SK-N-SH treated with all-trans-retinoic acid at 6 μM for 48 hours (cell line): ENCODE data around the gene HBQ1.

Experiments
- ATAC-seq: fragments of 200-7000 bp; cut with Tn5 transposase; 3 replicates; pipeline ENCODE4 v1.9.1; 2020; ENCODE audit warnings: mild to moderate bottlenecking, moderate library complexity
- BACH2 ChIP-seq: fragments of 250-450 bp; sonication (Bioruptor Pico); IDR thresholded peaks from 2 replicates; pipeline ENCODE4 v1.9.0; 2021; ENCODE audit warnings: mild to moderate bottlenecking, borderline replicate concordance
- CREB5 ChIP-seq: fragments of 250-450 bp; sonication (Bioruptor Pico); IDR thresholded peaks from 2 replicates; pipeline ENCODE4 v1.5.1; 2020; ENCODE audit warnings: low read depth, mild to moderate bottlenecking, moderate library complexity
- GLIS3 ChIP-seq: fragments of 250-450 bp; sonication (Bioruptor Pico); IDR thresholded peaks from 2 replicates; pipeline ENCODE4 v1.5.0; 2020; ENCODE audit warnings: mild to moderate bottlenecking, moderate library complexity
- ISL1 ChIP-seq: fragments of 250-450 bp; sonication (Bioruptor Pico); IDR thresholded peaks from 2 replicates; pipeline ENCODE4 v2.1.2; 2022; ENCODE audit warnings: mild to moderate bottlenecking, moderate library complexity
- OSR1 ChIP-seq: fragments of 250-450 bp; sonication (Bioruptor Pico); IDR thresholded peaks from 2 replicates; pipeline ENCODE4 v1.8.0; 2022; ENCODE audit warnings: moderate library complexity, mild to moderate bottlenecking, inconsistent platforms
- PATZ1 ChIP-seq: fragments of 250-450 bp; sonication (Bioruptor Pico); IDR thresholded peaks from 2 replicates; pipeline ENCODE4 v1.8.0; 2020; ENCODE audit warnings: mild to moderate bottlenecking, moderate library complexity, borderline replicate concordance
- POU6F1 ChIP-seq: fragments of 250-450 bp; sonication (Bioruptor Pico); IDR thresholded peaks from 2 replicates; pipeline ENCODE4 v1.8.0; 2021; ENCODE audit warnings: low read depth, mild to moderate bottlenecking, moderate library complexity, borderline replicate concordance
- PPARA ChIP-seq: fragments of 250-450 bp; sonication (Bioruptor Pico); IDR thresholded peaks from 2 replicates; pipeline ENCODE4 v1.5.0; 2020; ENCODE audit warnings: mild to moderate bottlenecking, borderline replicate concordance
- RARB ChIP-seq: fragments of 250-450 bp; sonication (Bioruptor Pico); IDR thresholded peaks from 2 replicates; pipeline ENCODE4 v1.8.0; 2021; ENCODE audit warnings: mild to moderate bottlenecking, moderate library complexity
- TCF4 ChIP-seq: fragments of 250-450 bp; sonication (Bioruptor Pico); IDR thresholded peaks from 2 replicates; pipeline ENCODE4 v1.8.0; 2021; ENCODE audit warnings: mild to moderate bottlenecking, moderate library complexity, borderline replicate concordance
- TOX ChIP-seq: fragments of 250-450 bp; sonication (Bioruptor Pico); IDR thresholded peaks from 2 replicates; pipeline ENCODE4 v1.8.0; 2021; ENCODE audit warnings: mild to moderate bottlenecking, moderate library complexity, borderline replicate concordance
- ZC3H10 ChIP-seq: fragments of 250-450 bp; sonication (Bioruptor Pico); IDR thresholded peaks from 2 replicates; pipeline ENCODE4 v1.5.1; 2021; ENCODE audit warnings: mild to moderate bottlenecking, moderate library complexity
- ZFP3 ChIP-seq: fragments of 250-450 bp; sonication (Bioruptor Pico); IDR thresholded peaks from 2 replicates; pipeline ENCODE4 v1.5.0; 2020; ENCODE audit warnings: mild to moderate bottlenecking, moderate library complexity
- ZFP30 ChIP-seq: fragments of 450-650 bp; formaldehyde crosslinking; IDR thresholded peaks from 2 replicates; pipeline ENCODE4 v1.5.0; 2022; ENCODE audit warnings: mild to moderate bottlenecking, moderate library complexity
- ZNF565 ChIP-seq: fragments of 450-650 bp; formaldehyde crosslinking; conservative IDR thresholded peaks from 2 replicates; pipeline ENCODE4 v1.5.0; 2020; ENCODE audit warnings: low read depth, mild to moderate bottlenecking, moderate library complexity
- ZNF70 ChIP-seq: fragments of 450-650 bp; formaldehyde crosslinking; IDR thresholded peaks from 2 replicates; pipeline ENCODE4 v1.5.0; 2020; ENCODE audit warnings: mild to moderate bottlenecking, moderate library complexity
- ZNF8 ChIP-seq: fragments of 450-650 bp; formaldehyde crosslinking; IDR thresholded peaks from 2 replicates; pipeline ENCODE4 v1.5.0; 2020; ENCODE audit warnings: mild to moderate bottlenecking, moderate library complexity
- TF ChIP-seq, protein P1 (sequence below): fragments of 250-450 bp; sonication (Bioruptor Pico); IDR thresholded peaks from 2 replicates; pipeline ENCODE4 v1.5.1; 2021; ENCODE audit warnings: mild to moderate bottlenecking, moderate library complexity

Gene HBQ1

DNA sequence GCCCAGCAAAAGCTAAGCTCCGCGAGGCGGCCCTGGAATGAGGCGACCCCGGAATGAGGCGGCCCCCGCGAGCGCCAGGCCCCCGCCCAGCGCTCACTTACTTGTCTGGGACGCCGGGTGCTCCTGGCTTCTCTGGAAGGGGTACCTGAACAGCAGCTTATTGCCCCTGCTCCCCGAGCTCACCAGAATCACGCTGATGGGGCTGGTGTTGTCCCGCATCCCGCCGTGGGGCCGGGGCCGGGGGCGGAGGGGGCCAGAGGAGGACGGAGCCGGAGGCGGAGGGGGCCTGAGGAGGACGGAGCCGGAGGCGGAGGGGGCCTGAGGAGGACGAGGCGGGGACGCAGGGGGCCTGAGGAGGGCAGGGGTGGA is 42.2 kb upstream of the HBQ1 start:
- ATAC-seq = peak; percentile 61
- TF ChIP-seq TCF4 (CRISPR knock-in tag) (no peak), TOX (CRISPR knock-in tag) (no peak), ISL1 (CRISPR knock-in tag) (no peak), ZNF8 (no peak), PPARA (CRISPR knock-in tag) (no peak), ZC3H10 (CRISPR knock-in tag) (no peak), ZNF70 (CRISPR knock-in tag) (no peak), POU6F1 (CRISPR knock-in tag) (no peak), OSR1 (CRISPR knock-in tag) (no peak), ZFP30 (CRISPR knock-in tag) (no peak), RARB (CRISPR knock-in tag) (no peak), BACH2 (CRISPR knock-in tag) (no peak), PATZ1 (CRISPR knock-in tag) (no peak), ZFP3 (no peak)
- TF ChIP-seq, protein P1, sequence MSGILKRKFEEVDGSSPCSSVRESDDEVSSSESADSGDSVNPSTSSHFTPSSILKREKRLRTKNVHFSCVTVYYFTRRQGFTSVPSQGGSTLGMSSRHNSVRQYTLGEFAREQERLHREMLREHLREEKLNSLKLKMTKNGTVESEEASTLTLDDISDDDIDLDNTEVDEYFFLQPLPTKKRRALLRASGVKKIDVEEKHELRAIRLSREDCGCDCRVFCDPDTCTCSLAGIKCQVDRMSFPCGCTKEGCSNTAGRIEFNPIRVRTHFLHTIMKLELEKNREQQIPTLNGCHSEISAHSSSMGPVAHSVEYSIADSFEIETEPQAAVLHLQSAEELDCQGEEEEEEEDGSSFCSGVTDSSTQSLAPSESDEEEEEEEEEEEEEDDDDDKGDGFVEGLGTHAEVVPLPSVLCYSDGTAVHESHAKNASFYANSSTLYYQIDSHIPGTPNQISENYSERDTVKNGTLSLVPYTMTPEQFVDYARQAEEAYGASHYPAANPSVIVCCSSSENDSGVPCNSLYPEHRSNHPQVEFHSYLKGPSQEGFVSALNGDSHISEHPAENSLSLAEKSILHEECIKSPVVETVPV = no peak

DNA sequence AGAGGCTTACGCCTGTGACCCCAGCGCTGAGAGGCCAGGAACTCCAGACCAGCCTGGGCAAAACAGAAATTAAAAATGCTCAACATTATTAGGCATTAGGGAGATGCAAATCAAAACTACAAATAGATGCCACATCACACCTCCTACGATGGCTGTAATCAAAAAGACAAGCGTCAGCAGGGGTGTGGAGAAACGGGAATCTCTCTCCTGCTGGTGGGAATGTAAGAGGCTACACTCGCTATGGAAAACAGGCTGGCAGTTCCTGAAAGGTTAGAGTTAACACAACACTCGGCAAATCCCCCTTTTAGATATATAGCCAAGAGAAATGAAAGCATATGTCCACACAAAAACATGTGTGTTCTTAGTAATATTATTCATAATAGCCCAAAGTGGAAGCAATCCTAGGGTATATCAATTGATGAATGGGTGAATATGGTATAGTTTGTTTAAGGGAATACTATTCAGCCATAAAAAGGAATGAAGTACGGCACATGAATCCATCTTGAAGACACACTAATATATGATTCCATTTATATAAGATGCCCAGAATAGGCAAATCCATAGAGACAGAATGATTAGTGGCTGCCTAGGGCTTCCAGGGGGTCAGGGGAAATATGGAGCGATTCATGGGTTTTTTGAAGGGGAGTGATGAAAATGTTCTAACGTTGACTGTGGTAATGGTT is 39.9 kb upstream of the HBQ1 start:
- no peak for TF ChIP-seq ZNF565 (CRISPR knock-in tag)
- no peak for TF ChIP-seq CREB5
- ATAC-seq = no peak

- ATAC-seq = no peak
- no peak for TF ChIP-seq ISL1 (CRISPR knock-in tag)
- TF ChIP-seq BACH2 (CRISPR knock-in tag) = no peak
- TF ChIP-seq ZNF565 (CRISPR knock-in tag) = no peak
- TF ChIP-seq TCF4 (CRISPR knock-in tag) = no peak
Observed at GRCh38 chr16:142405-142967, 37.8 kb upstream of the HBQ1 start.

- TF ChIP-seq POU6F1 (CRISPR knock-in tag) (no peak), ISL1 (CRISPR knock-in tag) (no peak), GLIS3 (CRISPR knock-in tag) (no peak), BACH2 (CRISPR knock-in tag) (no peak), PPARA (CRISPR knock-in tag) (no peak), TCF4 (CRISPR knock-in tag) (no peak)
- TF ChIP-seq, protein P1 = no peak
- TF ChIP-seq, all 23 proteins: peak for 0
- no peak for ATAC-seq
Observed at GRCh38 chr16:143047-143446, 37.2 kb upstream of the HBQ1 start.
